HTERT RPE-1 (cell line): ENCODE results near the gene NMRK1.

ENCODE experiments used
- in situ Hi-C: fragments of 300-500 bp; cut with MboI; formaldehyde crosslinking; loops from 4 replicates; pipeline ENCODE4 v1.14.3; 2020; ENCODE audit warnings: low sequenced_read_pairs

NMRK1 gene

DNA sequence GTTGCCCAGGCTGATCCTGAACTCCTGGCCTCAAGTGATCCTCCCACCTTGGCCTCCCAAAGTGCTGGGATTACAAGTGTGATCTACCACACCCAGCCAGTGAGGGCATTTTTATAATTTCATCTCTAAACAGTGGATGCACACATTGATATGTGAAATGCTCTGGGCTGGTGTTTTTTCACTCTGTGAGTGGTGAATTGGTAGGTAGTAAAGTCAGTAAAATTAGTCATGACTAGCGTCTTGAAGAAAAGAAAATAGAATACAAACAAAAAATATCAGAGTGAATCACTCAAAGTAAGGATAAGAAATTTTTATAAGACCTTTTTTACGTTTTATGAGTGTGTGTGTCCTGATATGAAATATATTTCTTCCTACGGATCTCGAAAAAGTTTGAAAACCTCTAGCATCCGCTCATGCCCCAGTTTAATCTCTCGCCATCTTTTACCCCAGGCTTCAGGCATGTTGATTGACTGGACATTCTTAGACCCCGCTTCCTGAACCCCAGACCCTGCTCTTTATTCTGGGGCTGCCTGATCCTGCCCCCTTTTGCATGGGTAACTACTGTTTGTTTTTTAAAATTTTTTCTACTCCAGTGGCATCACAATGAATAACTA lies 14.3 kb upstream of the NMRK1 start:
- in situ Hi-C loops: no loop called here

DNA sequence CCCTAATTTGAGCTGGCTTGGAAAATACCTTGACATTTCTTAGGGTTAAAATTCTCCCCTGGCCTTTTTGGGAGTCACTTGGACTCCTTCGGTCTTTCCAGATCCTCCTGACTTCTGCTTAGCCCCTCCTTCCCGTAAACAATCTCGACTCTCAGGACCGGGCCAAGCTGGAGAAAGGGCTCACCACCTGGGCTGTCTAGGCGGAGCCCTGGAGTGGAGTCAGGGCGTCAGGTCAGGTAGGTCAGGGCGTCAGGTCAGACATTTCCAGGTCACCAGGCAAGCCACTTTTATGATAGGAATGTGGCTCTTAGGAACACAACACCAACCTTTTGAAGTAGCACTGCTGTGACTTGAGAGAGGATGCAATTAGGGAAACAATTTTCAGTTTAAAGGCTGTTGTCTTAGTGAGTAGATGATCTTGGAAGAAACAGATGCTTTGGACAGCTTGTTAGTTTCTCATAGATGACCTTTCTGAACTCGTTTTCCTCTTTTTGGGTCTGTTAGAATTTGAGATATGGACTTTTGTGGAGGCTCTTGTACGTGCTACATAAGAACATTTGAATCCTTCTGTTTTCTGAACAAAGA lies 13.1 kb upstream of the NMRK1 start:
- in situ Hi-C loops: no loop called here

DNA sequence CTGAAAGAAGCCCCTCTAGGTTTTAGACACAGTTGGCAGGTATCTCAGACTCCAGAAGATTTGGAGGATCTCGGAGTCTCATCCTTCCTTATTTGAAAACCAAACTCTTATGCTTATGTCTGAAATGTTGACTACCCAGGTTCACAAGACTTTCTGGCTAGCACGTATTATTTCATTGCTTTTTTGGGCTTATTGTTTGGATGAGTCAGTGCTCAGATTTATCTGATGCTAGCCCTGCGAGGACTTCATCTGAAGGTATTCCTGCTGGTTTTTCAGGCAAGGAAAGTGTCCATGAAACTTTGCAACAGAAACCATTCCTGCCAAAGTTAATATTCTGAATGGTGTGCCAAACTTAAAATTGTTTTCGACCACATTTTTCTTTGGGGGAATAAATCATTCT lies 8.8 kb upstream of the NMRK1 start:
- in situ Hi-C loops: no loop called here

DNA sequence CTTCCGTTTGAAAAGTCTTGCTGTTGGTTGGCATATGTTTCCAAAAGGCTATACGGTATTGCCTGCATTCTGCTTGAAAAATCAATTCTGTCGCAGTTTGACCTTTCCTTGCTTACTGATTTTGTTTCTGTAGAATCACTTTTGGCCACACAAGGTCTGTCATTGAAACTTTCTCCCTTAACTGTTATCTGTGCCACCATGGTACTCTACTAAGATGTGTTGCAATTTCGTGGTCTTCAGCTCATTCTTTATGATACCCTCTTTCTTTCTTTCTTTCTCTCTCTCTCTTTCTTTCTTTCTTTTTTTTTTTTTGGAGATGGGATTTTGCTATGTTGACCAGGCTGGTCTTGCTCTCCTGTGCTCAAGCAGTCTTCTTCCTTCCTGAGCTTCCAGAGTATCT lies 4.8 kb upstream of the NMRK1 start:
- in situ Hi-C loops: no loop called here

DNA sequence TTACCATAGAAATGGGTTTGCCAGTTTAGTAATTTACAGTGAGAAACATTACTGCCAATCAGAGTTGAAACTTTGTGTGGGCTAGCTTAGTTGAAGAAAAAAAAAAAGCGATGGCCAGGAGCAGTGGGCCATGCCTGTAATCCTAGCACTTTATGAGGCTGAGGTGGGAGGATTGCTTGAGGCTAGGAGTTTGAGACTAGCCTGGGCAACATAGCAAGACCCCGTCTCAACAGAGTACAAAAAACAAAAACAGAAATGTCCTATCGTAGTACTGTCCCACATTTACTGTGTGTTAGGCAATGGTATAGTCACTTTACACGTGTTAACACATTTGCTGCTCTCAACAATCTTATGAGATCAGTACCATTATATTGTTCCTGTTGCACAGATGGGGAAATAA lies 2.6 kb upstream of the NMRK1 start:
- in situ Hi-C loops: no loop called here

DNA sequence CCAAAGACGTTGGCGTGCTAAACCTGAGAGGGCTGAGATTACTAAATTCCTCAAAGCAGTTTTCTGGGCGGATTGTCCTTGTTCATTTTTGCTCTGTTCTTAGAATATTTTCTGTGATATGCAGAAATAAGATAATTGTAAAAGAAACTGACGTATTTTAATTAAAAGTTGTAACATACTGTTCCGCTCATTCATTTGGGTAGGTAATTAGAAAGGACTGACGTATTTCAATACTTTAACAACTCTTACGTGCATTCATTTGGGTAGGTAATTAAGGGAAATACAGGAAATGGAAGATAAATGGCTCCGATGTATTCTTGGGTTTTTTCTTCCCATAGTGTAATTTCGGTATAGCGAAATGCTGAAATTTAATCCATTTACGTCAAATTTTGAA lies 1.4 kb upstream of the NMRK1 start:
- in situ Hi-C loops: no loop called here

DNA sequence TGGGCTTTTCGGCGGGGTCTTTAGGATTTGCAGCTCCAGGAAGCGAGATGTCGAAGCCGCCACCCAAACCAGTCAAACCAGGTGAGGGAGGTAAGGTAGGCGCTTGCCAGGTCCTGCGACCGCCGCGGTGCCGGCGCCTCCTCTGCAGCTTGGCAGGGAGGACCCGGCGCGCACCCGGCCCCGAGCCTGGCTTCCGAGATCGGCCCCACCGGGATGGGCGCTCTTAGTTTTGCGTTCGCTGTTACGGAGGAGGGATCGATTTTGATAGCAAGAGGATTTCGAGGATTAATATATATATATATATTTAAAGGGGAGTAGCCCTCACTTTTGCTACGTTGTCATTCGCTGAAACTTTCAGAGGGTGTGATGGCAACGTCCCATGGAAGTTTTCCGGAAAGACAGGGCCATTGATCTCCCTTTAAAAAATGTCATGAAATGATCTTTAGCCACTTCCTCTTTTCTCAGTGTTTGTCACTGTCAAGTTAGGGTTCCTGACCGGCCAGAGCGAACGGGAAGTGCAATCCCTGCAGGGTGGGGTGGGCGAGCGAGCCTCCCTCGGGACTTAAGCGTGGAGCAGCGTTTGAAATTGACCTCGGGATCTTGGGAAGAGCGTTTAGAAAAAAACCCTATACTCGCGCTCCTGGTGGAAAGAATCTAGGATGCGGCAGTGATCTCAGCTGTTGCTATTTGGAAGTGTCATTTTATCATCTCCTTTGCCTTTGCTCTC lies 854 bp upstream of the NMRK1 start:
- in situ Hi-C loops: no loop called here

DNA sequence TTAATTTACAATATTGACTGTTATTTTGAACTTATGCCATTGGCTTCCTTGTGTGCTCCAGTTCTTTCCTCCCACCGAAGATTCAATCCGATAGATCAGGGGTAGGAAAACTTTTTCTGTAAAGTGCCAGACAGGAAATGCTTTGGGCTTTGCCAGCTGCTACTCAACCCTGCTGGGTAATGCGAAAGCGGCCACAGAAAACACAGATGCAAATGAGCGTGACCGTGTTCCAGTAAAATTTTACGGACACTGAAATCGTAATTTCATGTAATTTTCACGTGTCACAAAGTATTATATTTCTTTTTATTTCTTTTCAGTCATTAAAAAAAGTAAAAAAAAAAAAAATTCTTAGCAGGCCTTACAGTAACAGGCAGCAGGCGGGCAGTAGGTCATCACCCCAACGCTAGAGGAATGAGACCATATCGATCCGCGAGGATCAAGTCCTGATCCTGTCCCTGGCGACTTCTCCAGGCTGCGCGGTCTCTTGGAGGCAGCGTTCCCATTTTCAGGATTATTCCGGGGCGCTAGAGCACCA lies 599 bp downstream of the NMRK1 start:
- in situ Hi-C loops: no loop called here

DNA sequence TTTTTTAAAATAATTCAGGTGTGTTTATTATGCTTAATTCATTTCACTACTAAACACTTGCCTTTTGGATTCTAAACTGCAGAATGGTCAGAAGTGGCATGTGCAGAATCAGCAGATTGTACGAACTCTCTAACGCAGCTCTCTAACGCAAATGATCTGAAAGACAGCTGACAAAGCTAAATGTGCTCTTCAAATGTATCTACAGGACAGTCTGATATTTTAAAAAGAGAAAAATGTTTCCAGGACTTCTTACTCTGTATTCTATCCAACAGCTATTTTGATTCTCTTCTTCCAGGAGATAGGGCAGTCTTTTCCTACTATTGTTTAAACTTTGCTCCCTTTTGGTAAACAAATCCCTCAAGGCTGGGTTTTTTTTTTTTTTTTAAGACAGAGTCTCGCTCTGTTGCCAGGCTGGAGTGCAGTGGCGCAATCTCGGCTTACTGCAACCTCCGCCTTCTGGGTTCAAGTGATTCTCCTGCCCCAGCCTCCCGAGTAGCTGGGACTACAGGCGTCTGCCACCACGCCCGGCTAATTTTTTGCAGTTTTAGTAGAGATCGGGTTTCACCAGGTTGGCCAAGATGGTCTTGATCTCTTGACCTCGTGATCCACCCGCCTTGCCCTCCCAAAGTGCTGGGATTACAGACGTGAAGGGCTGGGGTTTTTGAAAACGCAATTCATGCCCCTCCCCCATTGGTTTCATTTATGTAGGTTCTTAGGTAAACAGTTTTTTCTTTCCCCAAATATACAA lies 1.2 kb downstream of the NMRK1 start:
- in situ Hi-C loops: no loop called here

DNA sequence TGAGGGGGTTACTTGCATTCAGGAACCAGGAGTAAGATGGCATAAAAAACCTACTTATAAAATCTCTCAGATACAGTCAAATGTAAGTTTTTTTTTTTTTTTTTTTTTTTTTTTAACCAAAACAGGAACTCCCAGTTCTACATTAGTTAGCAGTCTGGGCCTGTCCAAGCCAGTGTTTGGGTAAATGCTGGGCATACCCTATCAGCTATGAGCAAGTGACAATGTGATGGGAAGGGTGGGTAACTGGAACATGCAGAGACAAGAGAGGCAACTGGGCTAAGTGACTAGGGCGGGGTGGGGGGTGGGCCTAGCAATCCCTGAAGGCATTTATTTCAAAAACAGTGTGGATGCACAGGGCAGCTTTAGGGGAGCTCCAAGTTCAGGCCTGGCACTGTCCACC lies 2.3 kb downstream of the NMRK1 start:
- in situ Hi-C loops: no loop called here

DNA sequence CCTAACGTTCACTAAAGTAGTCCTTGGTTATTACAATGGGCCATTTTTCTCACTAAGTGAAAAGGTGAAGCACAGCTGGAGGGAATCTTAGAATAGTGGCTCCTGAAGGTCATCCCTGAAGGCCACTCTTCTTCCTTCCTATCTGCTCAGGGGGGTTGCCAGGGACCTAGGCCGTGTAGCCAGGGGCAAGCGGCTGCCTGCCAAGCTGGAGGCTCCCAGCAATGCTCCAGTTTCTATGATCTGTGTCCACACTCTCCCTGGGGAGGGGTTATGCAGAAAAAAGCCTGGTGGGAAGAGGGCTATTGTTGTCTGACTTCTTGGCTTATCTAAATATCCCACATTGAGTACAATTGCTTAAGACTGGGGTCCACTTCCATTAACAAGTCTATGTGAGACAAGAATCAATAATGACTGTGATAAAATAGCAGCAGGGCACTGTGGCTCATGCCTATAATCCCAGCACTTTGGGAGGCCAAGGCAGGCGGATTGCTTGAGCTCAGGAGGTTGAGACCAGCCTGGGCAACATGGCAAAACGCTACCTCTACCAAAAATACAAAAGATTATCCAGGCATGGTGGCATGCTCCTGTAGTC lies 3.8 kb downstream of the NMRK1 start:
- in situ Hi-C loops: no loop called here

DNA sequence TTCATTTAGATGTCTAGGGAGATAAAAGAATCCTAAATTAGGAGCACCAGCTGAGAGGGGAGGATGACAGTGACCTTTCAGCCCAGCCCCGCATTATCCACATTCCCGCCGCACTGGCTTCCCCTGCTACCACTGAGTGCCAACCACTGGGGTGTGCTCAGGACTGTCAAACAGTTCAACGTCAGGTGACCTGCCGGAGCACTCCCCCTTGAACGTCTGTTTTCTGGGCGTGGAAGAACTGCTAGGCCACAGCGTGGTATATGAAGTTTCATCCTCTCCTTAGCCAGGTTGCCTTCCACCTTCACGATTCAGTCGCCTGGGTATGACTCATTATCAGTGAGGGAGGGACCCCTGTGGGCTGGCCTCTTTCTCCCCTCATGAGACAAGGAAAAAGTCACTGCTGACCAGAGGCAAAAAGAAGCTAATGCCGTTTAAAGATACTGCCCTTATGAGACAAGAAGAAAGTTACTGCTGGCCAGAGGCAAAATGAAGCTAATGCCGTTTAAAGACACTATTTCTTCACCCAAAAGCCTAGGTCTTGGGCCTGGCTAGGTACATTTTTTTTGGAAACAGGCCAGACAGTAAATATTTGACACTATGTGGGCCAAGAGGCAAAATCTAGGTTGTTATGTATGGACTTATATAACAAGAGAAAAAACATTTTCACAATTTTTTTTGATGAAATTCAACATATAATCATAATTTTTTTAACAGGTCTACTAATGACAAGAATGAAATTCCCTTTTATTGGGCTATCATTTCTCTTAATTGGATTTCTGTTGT lies 4.6 kb downstream of the NMRK1 start:
- in situ Hi-C loops: no loop called here

DNA sequence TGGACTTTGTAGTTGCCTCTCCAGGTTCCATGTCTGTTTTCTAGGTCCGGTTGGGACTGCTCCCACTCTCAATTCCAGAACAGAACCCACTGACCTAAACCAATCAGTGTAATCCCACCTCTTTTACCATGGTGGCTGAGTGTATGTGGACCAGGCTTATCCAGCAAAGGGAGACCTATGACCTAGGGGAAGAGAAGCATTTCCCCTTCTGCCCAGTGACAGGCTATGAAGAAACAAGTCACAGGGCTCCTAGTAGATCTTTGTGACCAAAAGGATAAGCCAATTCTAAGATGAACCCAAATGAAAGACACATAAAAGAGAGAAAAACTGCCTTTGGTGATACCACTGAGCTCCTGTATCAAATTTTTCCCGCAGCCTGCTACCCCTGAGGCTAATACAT lies 6.3 kb downstream of the NMRK1 start:
- in situ Hi-C loops: no loop called here

DNA sequence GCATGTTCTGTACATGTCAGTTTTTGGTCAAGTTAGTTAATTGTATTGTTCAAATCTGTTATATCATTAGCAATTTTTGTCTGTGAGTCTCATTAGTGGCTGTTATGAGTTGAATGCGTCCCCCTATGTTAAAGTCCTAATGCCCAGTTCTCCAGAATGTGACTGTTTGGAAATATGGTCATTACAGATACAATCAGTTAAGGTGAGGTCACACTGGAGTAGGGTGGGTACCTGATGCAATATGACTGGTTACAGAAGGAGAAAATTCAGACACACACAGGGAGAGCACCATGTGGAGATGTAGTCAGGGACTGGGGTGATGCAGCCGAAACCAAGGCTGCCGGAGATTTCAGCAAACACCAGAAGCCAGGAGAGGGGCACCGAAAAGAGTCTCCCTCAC lies 15.1 kb downstream of the NMRK1 start:
- in situ Hi-C loops: no loop called here

DNA sequence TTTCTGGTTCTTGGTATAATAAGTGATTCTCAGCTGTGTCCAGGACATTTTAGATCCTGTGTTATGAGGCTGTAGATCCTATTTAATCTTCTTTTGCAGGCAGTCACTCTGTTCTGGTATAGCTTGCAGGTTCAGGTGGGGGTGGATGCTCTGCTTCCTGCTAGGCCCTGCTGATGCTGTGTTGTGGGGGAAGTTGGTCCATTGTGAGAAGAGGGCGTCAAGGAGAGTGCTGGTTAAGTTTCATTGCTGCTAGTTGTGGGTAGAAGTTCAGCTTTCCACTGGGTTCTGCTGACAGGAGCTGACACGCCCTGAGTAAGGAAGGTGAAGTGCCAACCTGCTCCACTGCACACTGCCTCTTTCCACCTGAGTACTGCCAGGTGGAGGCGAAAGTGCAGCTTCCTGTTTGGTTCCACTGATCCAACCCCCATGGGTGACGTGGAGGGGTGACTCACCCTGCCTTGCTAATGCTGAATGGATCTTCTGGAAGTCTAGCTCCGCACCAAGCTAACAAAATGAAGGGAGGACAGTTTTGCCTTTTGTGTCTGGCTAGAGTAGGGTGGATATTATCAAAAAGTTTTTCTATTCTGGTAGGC lies 16.3 kb downstream of the NMRK1 start:
- in situ Hi-C loops: no loop called here

DNA sequence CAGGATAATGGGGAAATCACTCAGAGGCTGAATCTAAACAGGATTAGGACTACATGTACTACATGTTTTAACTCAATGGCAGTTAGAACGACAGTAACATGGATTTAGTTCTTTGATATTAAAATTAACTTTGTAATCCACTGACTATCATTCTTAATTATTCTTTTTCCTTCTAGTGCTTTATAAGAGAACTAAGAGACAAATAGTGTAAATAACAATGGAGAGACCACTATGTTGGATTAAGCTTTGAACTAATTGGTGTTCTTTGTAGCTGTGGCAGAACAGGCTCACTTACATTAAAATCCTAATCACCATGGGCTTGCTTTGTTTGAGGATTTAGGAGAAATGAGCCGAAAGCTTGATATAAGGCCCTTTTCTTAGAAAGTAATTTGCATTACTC lies 18.8 kb downstream of the NMRK1 start:
- in situ Hi-C loops: no loop called here

DNA sequence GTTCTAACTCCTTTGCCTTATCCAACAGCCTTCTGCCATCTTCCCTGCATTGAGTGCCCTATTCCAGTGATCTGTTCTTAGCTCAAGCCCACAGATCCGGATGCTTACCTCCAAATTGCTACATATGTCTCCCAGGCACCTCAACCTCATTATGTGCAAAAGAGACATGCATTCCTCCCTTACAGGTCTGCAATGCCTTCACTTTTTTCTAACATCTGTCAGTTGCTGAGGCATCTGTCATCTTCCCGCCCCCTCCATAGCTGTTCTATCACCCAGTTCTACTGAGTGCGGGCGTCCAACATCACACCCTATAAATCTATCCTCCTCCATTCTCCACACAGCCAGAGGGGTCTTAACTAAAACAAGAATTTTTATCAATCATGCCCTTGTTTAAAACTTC lies 20.1 kb downstream of the NMRK1 start:
- in situ Hi-C loops: no loop called here

DNA sequence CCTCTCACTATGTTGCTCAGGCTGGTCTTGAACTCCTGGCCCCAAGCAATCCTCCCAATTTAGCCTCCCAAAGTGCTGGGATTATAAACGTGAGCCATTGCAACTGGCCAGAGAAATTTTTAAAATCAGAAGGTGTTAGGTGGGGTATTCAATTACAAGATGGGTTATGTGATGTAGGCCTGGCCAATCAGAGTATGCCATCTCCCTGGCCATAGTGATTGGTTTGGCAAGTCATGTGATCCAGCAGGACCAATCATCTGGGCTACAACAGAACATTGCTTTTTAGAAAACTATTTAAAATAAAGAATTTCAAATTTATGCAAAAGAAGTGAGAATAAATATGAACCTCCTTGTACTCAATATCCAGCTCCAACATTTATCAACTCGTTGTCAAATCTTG lies 22.4 kb downstream of the NMRK1 start:
- in situ Hi-C loops: no loop called here

DNA sequence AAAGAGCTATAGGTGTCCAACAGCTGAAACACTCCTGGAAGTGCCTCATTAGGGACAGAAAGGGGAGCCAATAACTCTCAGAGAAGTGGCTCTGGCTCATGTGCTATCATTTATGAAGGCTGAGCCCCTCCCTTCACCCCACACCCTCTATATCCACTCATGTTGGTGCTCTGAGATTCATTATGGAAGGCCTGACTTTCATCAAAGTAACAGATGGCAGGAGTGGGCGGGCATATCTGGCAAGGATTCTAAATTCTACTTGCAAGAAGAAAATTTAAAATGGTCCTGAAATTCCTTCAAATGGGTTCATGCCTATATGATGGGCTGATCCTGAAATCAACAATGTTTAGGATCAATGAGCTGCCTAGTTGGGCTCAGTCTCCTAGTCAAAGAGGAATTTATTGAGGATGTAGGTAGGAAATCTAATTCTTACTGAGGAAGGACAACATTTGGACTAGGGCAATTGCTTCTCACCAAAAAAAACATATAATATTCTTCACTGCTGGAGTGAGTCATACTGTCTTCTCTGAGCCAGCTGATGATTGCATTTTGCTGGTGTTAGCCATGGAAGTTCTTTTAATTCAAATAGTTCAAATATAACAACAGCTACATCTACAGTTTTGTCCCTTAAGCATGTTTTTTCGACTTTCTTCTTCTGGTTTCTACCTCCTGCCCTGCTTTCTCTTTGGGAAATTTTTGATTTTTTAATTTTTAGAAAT lies 23.5 kb downstream of the NMRK1 start:
- in situ Hi-C loops: no loop called here
